Measurements from ENCODE around the gene COL5A1.

The COL5A1 gene

DNA sequence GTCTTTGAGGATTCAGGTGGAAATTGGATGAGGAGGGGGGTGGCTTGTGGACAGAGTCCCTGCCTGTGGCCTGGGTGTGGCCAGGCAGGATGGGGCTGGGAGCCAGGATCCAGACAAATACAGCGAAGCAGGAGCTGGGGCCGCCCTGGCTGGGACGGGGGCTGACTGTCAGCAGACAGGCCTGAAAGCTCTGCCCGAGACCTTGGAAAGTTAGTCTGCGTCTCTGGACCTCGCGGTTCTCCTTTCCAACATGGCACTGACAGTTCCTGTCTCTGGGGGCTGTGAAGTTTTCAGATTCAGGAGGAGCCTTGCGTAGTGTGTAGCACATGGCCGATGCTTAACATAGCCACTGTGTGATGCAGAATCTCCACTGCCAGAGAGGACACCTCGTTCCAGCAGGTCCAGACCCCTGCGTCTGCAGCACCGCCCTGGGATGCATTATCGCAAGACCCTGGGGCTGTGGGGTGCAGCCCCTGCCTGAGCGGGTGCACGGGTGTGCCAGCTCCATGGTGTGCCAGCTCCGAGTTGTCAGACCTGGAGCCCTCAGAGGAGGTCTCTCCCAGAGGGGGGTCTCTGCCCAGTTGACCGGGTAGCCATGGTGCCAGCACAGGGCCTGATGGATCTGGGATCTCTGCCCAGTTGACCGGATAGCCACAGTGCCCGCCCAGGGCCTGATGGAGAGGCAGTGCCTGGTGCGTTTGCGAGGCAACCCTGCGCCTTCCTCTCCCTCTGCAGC, 89.3 kb downstream of the COL5A1 start:
- DNase-seq: no peak
- H3K4ac ChIP-seq (ENCODE audit: low read depth in 1 of 2, low read length in 2 of 2): peak overlapping the region in 1 of 2 experiments; percentile 28
- no peak overlapping the region for H3K4me2 ChIP-seq (ENCODE audit: low read length, poor library complexity, severe bottlenecking)
- no peak overlapping the region for H2AFZ ChIP-seq (ENCODE audit: low read depth, low read length)
- H3K9me3 ChIP-seq (ENCODE audit: control insufficient read depth, low read length): no peaks in the 10 kb centered on the region
- peaks cover 23% of the 10 kb centered on the region for H3K79me1 ChIP-seq (replicated peaks; ENCODE audit: low read length, poor library complexity, severe bottlenecking)
- H3K14ac ChIP-seq (ENCODE audit: low read length in 2 of 2): no peak overlapping the region
- no peak overlapping the region for H2BK5ac ChIP-seq (ENCODE audit: low read depth, low read length, poor library complexity, severe bottlenecking)
- H3K9ac ChIP-seq (ENCODE audit: low read length): no peak overlapping the region
- H2AK5ac ChIP-seq (ENCODE audit: low read length, severe bottlenecking): no peak overlapping the region
- H4K91ac ChIP-seq (ENCODE audit: low read length): peak overlapping the region; percentile 55
- peak overlapping the region; percentile 62 for H4K8ac ChIP-seq (ENCODE audit: low read length)
- H3K4me1 ChIP-seq (ENCODE audit: control insufficient read depth, insufficient read depth, low read depth, low read length): peaks cover 24% of the 10 kb centered on the region
- no peak overlapping the region for H2BK120ac ChIP-seq (ENCODE audit: low read depth, low read length)
- peak overlapping the region in 1 of 2 experiments; percentile 55 for H2BK12ac ChIP-seq (ENCODE audit: low read length in 2 of 2)
- no peaks in the 10 kb centered on the region for H3K27me3 ChIP-seq (ENCODE audit: control insufficient read depth in 1 of 2, insufficient read depth in 1 of 2, low read length in 2 of 2)
- H3K23ac ChIP-seq (ENCODE audit: low read length in 2 of 2): no peak overlapping the region
- H2BK15ac ChIP-seq (ENCODE audit: low read depth, poor library complexity, severe bottlenecking): peak overlapping the region; percentile 55
- peaks cover 53 to 75% of the 10 kb centered on the region in 2 experiments for H3K36me3 ChIP-seq (ENCODE audit: control insufficient read depth in 1 of 2, insufficient read depth in 2 of 2, low read depth in 1 of 2, low read length in 2 of 2)
- peak overlapping the region in 1 of 2 experiments; percentile 10 for H3K4me3 ChIP-seq (ENCODE audit: insufficient read depth in 1 of 2, low read depth in 1 of 2, low read length in 2 of 2)
- WGBS: 98% methylated on average over 22 of the region's 22 CpGs
- no peak overlapping the region for H3K27ac ChIP-seq (ENCODE audit: low read length, poor library complexity, severe bottlenecking)
- no peak overlapping the region for H3K18ac ChIP-seq (ENCODE audit: low read depth in 1 of 2, low read length in 2 of 2)

DNA sequence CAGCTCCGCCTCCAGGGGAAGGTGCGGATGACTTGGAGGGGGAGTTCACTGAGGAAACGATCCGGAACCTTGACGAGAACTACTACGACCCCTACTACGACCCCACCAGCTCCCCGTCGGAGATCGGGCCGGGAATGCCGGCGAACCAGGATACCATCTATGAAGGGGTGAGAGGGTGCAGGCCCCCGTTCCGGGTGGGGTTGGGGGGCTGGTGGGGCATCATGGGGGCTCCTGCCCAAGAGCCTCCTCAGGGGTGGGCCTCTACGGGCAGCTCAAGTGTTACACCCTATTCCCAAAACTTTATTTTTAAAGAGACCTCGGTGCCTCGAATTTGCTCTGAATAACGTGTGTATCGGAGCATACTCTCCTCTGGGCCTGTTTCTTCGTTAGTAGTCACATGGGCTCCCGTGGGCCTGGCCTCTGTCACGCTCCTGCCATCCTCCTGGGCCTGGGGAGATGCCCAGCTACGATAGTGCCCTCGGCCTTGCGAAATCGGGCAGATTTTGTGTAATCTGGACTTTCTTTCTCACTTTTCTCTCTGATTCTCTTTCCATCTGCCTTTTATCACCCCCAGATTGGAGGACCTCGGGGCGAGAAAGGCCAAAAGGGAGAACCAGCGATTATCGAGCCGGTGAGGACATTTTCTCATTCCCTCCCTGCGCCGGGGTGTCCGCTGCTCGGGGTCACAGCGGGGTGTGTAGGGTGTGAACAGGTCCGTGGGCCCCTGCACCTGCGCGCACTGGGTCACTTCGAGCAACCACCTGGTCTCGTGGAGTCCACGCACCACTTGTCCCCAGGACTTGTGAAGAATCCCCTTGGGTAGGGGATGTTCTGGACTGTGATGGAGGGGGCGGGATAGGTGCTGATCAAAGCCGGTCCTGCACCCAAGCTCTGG, 90.1 kb downstream of the COL5A1 start:
- Histone ChIP-seq H3K36me3 (ENCODE audit: control insufficient read depth in 1 of 2, insufficient read depth in 2 of 2, low read depth in 1 of 2, low read length in 2 of 2) (peaks cover 60 to 84% of the 10 kb centered on the region in 2 experiments), H3K9ac (ENCODE audit: low read length) (no peak overlapping the region), H3K27me3 (ENCODE audit: control insufficient read depth in 1 of 2, insufficient read depth in 1 of 2, low read length in 2 of 2) (no peaks in the 10 kb centered on the region), H3K79me1 (replicated peaks; ENCODE audit: low read length, poor library complexity, severe bottlenecking) (peaks cover 17% of the 10 kb centered on the region), H3K9me3 (ENCODE audit: control insufficient read depth, low read length) (no peaks in the 10 kb centered on the region), H2AFZ (ENCODE audit: low read depth, low read length) (no peak overlapping the region), H2BK12ac (ENCODE audit: low read length in 2 of 2) (peak overlapping the region; percentile 55 to 71), H3K4ac (ENCODE audit: low read depth in 1 of 2, low read length in 2 of 2) (no peak overlapping the region), H2AK5ac (ENCODE audit: low read length, severe bottlenecking) (no peak overlapping the region), H3K4me1 (ENCODE audit: control insufficient read depth, insufficient read depth, low read depth, low read length) (peaks cover 24% of the 10 kb centered on the region), H2BK5ac (ENCODE audit: low read depth, low read length, poor library complexity, severe bottlenecking) (no peak overlapping the region), H4K8ac (ENCODE audit: low read length) (peak overlapping the region; percentile 72), H2BK15ac (ENCODE audit: low read depth, poor library complexity, severe bottlenecking) (peak overlapping the region; percentile 55), H4K91ac (ENCODE audit: low read length) (peak overlapping the region; percentile 55), H3K4me3 (ENCODE audit: insufficient read depth in 1 of 2, low read depth in 1 of 2, low read length in 2 of 2) (peak overlapping the region in 1 of 2 experiments; percentile 10), H3K14ac (ENCODE audit: low read length in 2 of 2) (no peak overlapping the region), H3K4me2 (ENCODE audit: low read length, poor library complexity, severe bottlenecking) (no peak overlapping the region), H3K23ac (ENCODE audit: low read length in 2 of 2) (no peak overlapping the region), H3K27ac (ENCODE audit: low read length, poor library complexity, severe bottlenecking) (no peak overlapping the region), H2BK120ac (ENCODE audit: low read depth, low read length) (peak overlapping the region; percentile 27), H3K18ac (ENCODE audit: low read depth in 1 of 2, low read length in 2 of 2) (peak overlapping the region in 1 of 2 experiments; percentile 66)
- 96% methylated on average over 45 of the region's 45 CpGs for WGBS
- no peak for DNase-seq

DNA sequence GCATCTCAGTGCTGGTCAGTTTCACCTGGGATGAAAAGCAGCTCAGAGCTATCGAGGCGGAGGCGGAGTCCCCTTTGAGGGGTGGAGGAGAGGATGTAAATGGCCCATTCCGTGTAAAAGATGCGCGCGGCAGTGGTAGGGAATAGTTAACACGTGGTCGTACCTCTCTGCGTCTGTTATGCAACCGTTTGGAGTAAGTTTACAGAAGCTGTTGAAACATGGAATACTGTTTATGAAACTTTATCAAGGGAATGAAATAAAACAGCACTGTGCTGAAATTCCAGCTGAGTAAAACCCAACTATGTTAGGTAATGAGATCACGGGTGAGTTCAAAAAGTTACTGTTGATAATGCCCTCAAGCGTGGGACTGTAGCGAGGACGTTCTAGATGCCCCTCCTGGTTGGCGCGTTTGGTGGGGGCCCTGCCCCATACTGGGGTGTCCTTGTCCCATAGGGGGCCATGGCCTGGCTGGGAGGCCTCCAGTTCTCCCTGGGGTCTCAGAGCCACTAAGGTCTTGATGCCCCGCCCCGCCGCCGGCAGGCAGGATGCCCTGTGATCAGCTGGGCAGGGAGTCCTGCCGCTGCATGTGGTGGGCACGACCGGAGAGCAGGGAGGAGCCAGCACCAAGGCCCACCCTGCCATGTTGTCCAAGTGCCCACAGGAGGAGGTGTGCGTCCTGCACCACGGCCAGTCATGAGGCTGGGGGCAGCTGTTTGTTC, 90.9 kb downstream of the COL5A1 start:
- H3K4me3 ChIP-seq (ENCODE audit: insufficient read depth in 1 of 2, low read depth in 1 of 2, low read length in 2 of 2): no peak overlapping the region

More for the DNA sequence above, 90.9 kb downstream of the COL5A1 start:
- H3K27ac ChIP-seq (ENCODE audit: low read length, poor library complexity, severe bottlenecking): no peak overlapping the region
- peak overlapping the region; percentile 68 to 71 for H2BK12ac ChIP-seq (ENCODE audit: low read length in 2 of 2)
- WGBS: 88% methylated on average over 26 of the region's 26 CpGs
- H3K79me1 ChIP-seq (replicated peaks; ENCODE audit: low read length, poor library complexity, severe bottlenecking): peaks cover 20% of the 10 kb centered on the region
- peak overlapping the region in 1 of 2 experiments; percentile 2 for H3K23ac ChIP-seq (ENCODE audit: low read length in 2 of 2)
- peak overlapping the region; percentile 65 for H4K91ac ChIP-seq (ENCODE audit: low read length)
- H3K14ac ChIP-seq (ENCODE audit: low read length in 2 of 2): peak overlapping the region in 1 of 2 experiments; percentile 89
- no peak overlapping the region for H2BK5ac ChIP-seq (ENCODE audit: low read depth, low read length, poor library complexity, severe bottlenecking)
- H3K9me3 ChIP-seq (ENCODE audit: control insufficient read depth, low read length): no peaks in the 10 kb centered on the region
- no peak overlapping the region for H3K9ac ChIP-seq (ENCODE audit: low read length)
- peak; percentile 53 for DNase-seq
- no peaks in the 10 kb centered on the region for H3K27me3 ChIP-seq (ENCODE audit: control insufficient read depth in 1 of 2, insufficient read depth in 1 of 2, low read length in 2 of 2)
- peaks cover 26% of the 10 kb centered on the region for H3K4me1 ChIP-seq (ENCODE audit: control insufficient read depth, insufficient read depth, low read depth, low read length)
- H2BK15ac ChIP-seq (ENCODE audit: low read depth, poor library complexity, severe bottlenecking): no peak overlapping the region
- H2BK120ac ChIP-seq (ENCODE audit: low read depth, low read length): no peak overlapping the region
- peaks cover 60 to 84% of the 10 kb centered on the region in 2 experiments for H3K36me3 ChIP-seq (ENCODE audit: control insufficient read depth in 1 of 2, insufficient read depth in 2 of 2, low read depth in 1 of 2, low read length in 2 of 2)
- H2AK5ac ChIP-seq (ENCODE audit: low read length, severe bottlenecking): no peak overlapping the region
- H3K18ac ChIP-seq (ENCODE audit: low read depth in 1 of 2, low read length in 2 of 2): peak overlapping the region; percentile 4 to 73
- peak overlapping the region; percentile 57 for H4K8ac ChIP-seq (ENCODE audit: low read length)
- no peak overlapping the region for H3K4ac ChIP-seq (ENCODE audit: low read depth in 1 of 2, low read length in 2 of 2)
- no peak overlapping the region for H2AFZ ChIP-seq (ENCODE audit: low read depth, low read length)
- no peak overlapping the region for H3K4me2 ChIP-seq (ENCODE audit: low read length, poor library complexity, severe bottlenecking)

All from mesenchymal stem cell (in vitro differentiated cells and primary cell).